ENCODE data around the gene CDH13.

CDH13 gene

GRCh38 chr16:82987767-82988166, 361.0 kb downstream of the CDH13 start:
- no peak for TF ChIP-seq CTCF (IDR thresholded peaks at IDR 0.05; ENCODE audit: control extremely low read depth, extremely low read depth, low read depth, missing control alignments)
- ChIA-PET POLR2A (no interaction called here), CTCF (no interaction called here)
- DNase-seq (ENCODE audit: extremely low spot score) = no peak

- CTCF ChIA-PET = no interaction called here
- DNase-seq (ENCODE audit: extremely low spot score) = no peak
- no peak for TF ChIP-seq CTCF (IDR thresholded peaks at IDR 0.05; ENCODE audit: control extremely low read depth, extremely low read depth, low read depth, missing control alignments)
- POLR2A ChIA-PET = no interaction called here
Measured at GRCh38 chr16:82990155-82990554, 363.4 kb downstream of the CDH13 start.

- POLR2A ChIA-PET = no interaction called here
- no peak for DNase-seq (ENCODE audit: extremely low spot score)
- CTCF ChIA-PET = no interaction called here
- no peak for TF ChIP-seq CTCF (IDR thresholded peaks at IDR 0.05; ENCODE audit: control extremely low read depth, extremely low read depth, low read depth, missing control alignments)
Measured at GRCh38 chr16:82991410-82991809, 364.6 kb downstream of the CDH13 start.

GRCh38 chr16:82991966-82992675, 365.4 kb downstream of the CDH13 start:
- ChIA-PET CTCF (no interaction called here), POLR2A (no interaction called here)
- no peak for DNase-seq (ENCODE audit: extremely low spot score)
- no peak for TF ChIP-seq CTCF (IDR thresholded peaks at IDR 0.05; ENCODE audit: control extremely low read depth, extremely low read depth, low read depth, missing control alignments)

- ChIA-PET CTCF (no interaction called here), POLR2A (no interaction called here)
- no peak for TF ChIP-seq CTCF (IDR thresholded peaks at IDR 0.05; ENCODE audit: control extremely low read depth, extremely low read depth, low read depth, missing control alignments)
- DNase-seq (ENCODE audit: extremely low spot score) = no peak
Measured at GRCh38 chr16:82992786-82993185, 366.0 kb downstream of the CDH13 start.

GRCh38 chr16:82993415-82993814, 366.6 kb downstream of the CDH13 start:
- CTCF ChIA-PET = no interaction called here
- POLR2A ChIA-PET = interaction anchor here (0.7 kb wide), 1 partner anchor 13 kb away, joined by 3 read pairs; no protein-coding TSS in a partner anchor
- TF ChIP-seq CTCF (IDR thresholded peaks at IDR 0.05; ENCODE audit: control extremely low read depth, extremely low read depth, low read depth, missing control alignments) = no peak
- DNase-seq (ENCODE audit: extremely low spot score) = no peak

All from GM10248 (cell line).